GM23338 (cell line): Measurements from ENCODE around the gene FARS2. TPM values are rescaled to one million over a fixed set of nuclear protein-coding genes. Genes with fewer than 3 reads are reported as not detected.

Experiments
- ATAC-seq: fragments of 200-7000 bp; cut with Tn5 transposase; 3 replicates; pipeline ENCODE4 v1.9.1; 2020
- DNase-seq: peaks from one replicate; pipeline ENCODE4 v3.0.0-alpha.2; 2015; ENCODE audit warnings: low spot score
- H2AFZ ChIP-seq: fragments of 200-600 bp; sonication (generic); 2 replicates; pipeline ENCODE4 v1.8.0; 2016; ENCODE audit warnings: antibody characterized with exemption, mild to moderate bottlenecking, moderate library complexity
- H3F3A ChIP-seq: fragments of 200-600 bp; sonication (generic); replicated peaks from 2 replicates; pipeline ENCODE4 v1.8.0; 2017; ENCODE audit warnings: antibody characterized with exemption, mixed run types, low read depth
- H3K27ac ChIP-seq: fragments of 200-600 bp; sonication (generic); 2 replicates; pipeline ENCODE4 v1.6.1; 2016; ENCODE audit warnings: low read depth
- H3K27me3 ChIP-seq: fragments of 200-600 bp; sonication (generic); 2 replicates; pipeline ENCODE4 v1.8.0; 2016; ENCODE audit warnings: mild to moderate bottlenecking, mixed run types, moderate library complexity; ENCODE audit not compliant: insufficient read depth
- H3K36me3 ChIP-seq: fragments of 200-600 bp; sonication (generic); 2 replicates; pipeline ENCODE4 v1.8.0; 2016; ENCODE audit warnings: mild to moderate bottlenecking; ENCODE audit not compliant: insufficient read depth
- H3K4me1 ChIP-seq: fragments of 200-600 bp; sonication (generic); 2 replicates; pipeline ENCODE4 v1.8.0; 2016; ENCODE audit warnings: mild to moderate bottlenecking, moderate library complexity; ENCODE audit not compliant: insufficient read depth
- H3K4me2 ChIP-seq: fragments of 200-600 bp; sonication (generic); 2 replicates; pipeline ENCODE4 v1.7.1; 2017; ENCODE audit warnings: mixed run types
- H3K4me3 ChIP-seq: fragments of 200-600 bp; sonication (generic); 2 replicates; pipeline ENCODE4 v1.6.1; 2016; ENCODE audit warnings: mixed run types
- H3K79me2 ChIP-seq: fragments of 200-600 bp; sonication (generic); replicated peaks from 2 replicates; pipeline ENCODE4 v1.8.0; 2017; ENCODE audit warnings: mild to moderate bottlenecking; ENCODE audit not compliant: insufficient read depth
- H3K9me2 ChIP-seq: fragments of 200-600 bp; sonication (generic); 2 replicates; pipeline ENCODE4 v1.8.0; 2017; ENCODE audit not compliant: insufficient read depth
- H4K20me1 ChIP-seq: fragments of 200-600 bp; sonication (generic); replicated peaks from 2 replicates; pipeline ENCODE4 v1.8.0; 2017; ENCODE audit warnings: mild to moderate bottlenecking; ENCODE audit not compliant: insufficient read depth
- H3K27ac Mint-ChIP-seq: 2 replicates; pipeline ENCODE4 v1.8.0; 2020; ENCODE audit warnings: inconsistent platforms, mild to moderate bottlenecking, moderate library complexity, mixed read lengths
- H3K27me3 Mint-ChIP-seq: 3 replicates; pipeline ENCODE4 v1.8.0; 2022; ENCODE audit warnings: low read depth, mild to moderate bottlenecking, moderate library complexity, mixed read lengths, inconsistent platforms; ENCODE audit not compliant: insufficient read depth, poor library complexity
- H3K36me3 Mint-ChIP-seq: 3 replicates; pipeline ENCODE4 v1.8.0; 2021; ENCODE audit warnings: low read depth, mild to moderate bottlenecking, inconsistent platforms, moderate library complexity, mixed read lengths
- H3K4me1 Mint-ChIP-seq: 3 replicates; pipeline ENCODE4 v1.8.0; 2020; ENCODE audit warnings: mild to moderate bottlenecking, inconsistent platforms, mixed read lengths
- H3K4me3 Mint-ChIP-seq: 3 replicates; pipeline ENCODE4 v1.8.0; 2021; ENCODE audit warnings: moderate library complexity, mild to moderate bottlenecking, inconsistent platforms, mixed read lengths
- H3K9me3 Mint-ChIP-seq: 3 replicates; pipeline ENCODE4 v1.8.0; 2020; ENCODE audit warnings: moderate library complexity, mild to moderate bottlenecking, inconsistent platforms, mixed read lengths
- CTCF ChIP-seq, 2 experiments: fragments of 200-600 bp in 1 of 2; sonication (generic) in 1 of 2; conservative IDR thresholded peaks; 2 replicates each; pipeline versions ENCODE4 v1.5.1 to v1.6.1; 2016 to 2017; ENCODE audit warnings: antibody characterized with exemption in 2 of 2, low read depth in 2 of 2, mild to moderate bottlenecking in 2 of 2, moderate library complexity in 1 of 2
- ETS1 ChIP-seq: IDR thresholded peaks from 2 replicates; pipeline ENCODE4 v1.6.1; 2016; ENCODE audit warnings: antibody characterized with exemption
- EZH2 ChIP-seq: fragments of 200-600 bp; sonication (generic); IDR thresholded peaks from one replicate; pipeline ENCODE4 v1.8.0; 2017; ENCODE audit warnings: antibody characterized with exemption, mild to moderate bottlenecking, low read depth; ENCODE audit not compliant: unreplicated experiment
- EZH2phosphoT487 ChIP-seq: fragments of 200-600 bp; sonication (generic); IDR thresholded peaks from one replicate; pipeline ENCODE4 v1.8.1; 2018; ENCODE audit warnings: antibody characterized with exemption; ENCODE audit not compliant: unreplicated experiment
- JUNB ChIP-seq: IDR thresholded peaks from one replicate; pipeline ENCODE4 v1.6.1; 2016; ENCODE audit warnings: antibody characterized with exemption; ENCODE audit not compliant: unreplicated experiment
- NANOG ChIP-seq: IDR thresholded peaks from 2 replicates; pipeline ENCODE4 v1.6.1; 2016; ENCODE audit warnings: antibody characterized with exemption, borderline replicate concordance
- POLR2AphosphoS5 ChIP-seq: IDR thresholded peaks from 2 replicates; pipeline ENCODE4 v1.6.1; 2016; ENCODE audit warnings: antibody characterized with exemption, low read depth
- REST ChIP-seq: IDR thresholded peaks from one replicate; pipeline ENCODE4 v1.6.1; 2018; ENCODE audit warnings: antibody characterized with exemption; ENCODE audit not compliant: unreplicated experiment
- STAT1 ChIP-seq: IDR thresholded peaks from one replicate; pipeline ENCODE4 v1.6.1; 2016; ENCODE audit warnings: antibody characterized with exemption; ENCODE audit not compliant: unreplicated experiment
- ZNF331 ChIP-seq: fragments of 250-450 bp; sonication (Bioruptor Pico); IDR thresholded peaks from 2 replicates; pipeline ENCODE4 v1.5.0; 2020; ENCODE audit warnings: low read depth, mild to moderate bottlenecking, moderate library complexity
- ZNF462 ChIP-seq: fragments of 250-450 bp; sonication (Bioruptor Pico); IDR thresholded peaks from 2 replicates; pipeline ENCODE4 v1.5.0; 2020; ENCODE audit warnings: mild to moderate bottlenecking, moderate library complexity
- polyA plus RNA-seq: library from polyadenylated mRNA; unstranded; fragments of >200 nt; fragmentation: Nextera tagmentation; extraction: Ambion mirVana; gene quantifications from 2 replicates; pipeline ENCODE4 v1.2.1, GENCODE V29; 2016
- total RNA-seq: library from RNA; depleted of rRNA; stranded (reverse); fragments of >200 nt; shearing (Covaris generic); gene quantifications from 2 replicates; pipeline ENCODE4 v1.2.3, GENCODE V29; 2014

The FARS2 gene
- total and polyA plus RNA-seq, 2 experiments from 2014 or later = 7.6 to 19.0 TPM

GRCh38 chr6:5522147-5522546 lies 260.8 kb downstream of the FARS2 start:
- Mint-ChIP-seq H3K36me3 (no peaks in the 10 kb centered on the region), H3K4me3 (no peak overlapping the region), H3K27ac (no peak overlapping the region), H3K4me1 (no peaks in the 10 kb centered on the region; the same call in 2 of the 3 replicates), H3K27me3 (peaks cover 2% of the 10 kb centered on the region), H3K9me3 (no peaks in the 10 kb centered on the region)
- Histone ChIP-seq H3K4me2 (no peak overlapping the region), H3K4me3 (no peak overlapping the region), H3K79me2 (no peaks in the 10 kb centered on the region), H2AFZ (no peak overlapping the region), H3K4me1 (no peaks in the 10 kb centered on the region), H3F3A (no peaks in the 10 kb centered on the region), H3K36me3 (no peaks in the 10 kb centered on the region), H3K27ac (no peak overlapping the region), H3K9me2 (no peaks in the 10 kb centered on the region), H3K27me3 (no peaks in the 10 kb centered on the region), H4K20me1 (no peaks in the 10 kb centered on the region)
- ATAC-seq = no peak
- DNase-seq = no peak
- TF ChIP-seq ETS1 = no peak
- TF ChIP-seq EZH2phosphoT487 = no peak
- no peak for TF ChIP-seq POLR2AphosphoS5
- no peak for TF ChIP-seq ZNF331
- no peak for TF ChIP-seq EZH2
- no peak for TF ChIP-seq STAT1
- TF ChIP-seq NANOG = no peak
- TF ChIP-seq REST = no peak
- TF ChIP-seq ZNF462 = no peak
- TF ChIP-seq CTCF (conservative IDR thresholded peaks at IDR 0.05; ENCODE audit: low read depth in 2 of 2) = no peak
- no peak for TF ChIP-seq JUNB
